Measurements from ENCODE around the gene LRP8. TPM values are rescaled to one million over a fixed set of nuclear protein-coding genes. Genes with fewer than 3 reads are reported as not detected.

Gene LRP8
- total and polyA plus RNA-seq, 5 experiments from 2014 or later = 0.75 to 11.7 (median 1.4) TPM

GRCh38 chr1:53321776-53322602, 5.9 kb downstream of the LRP8 start:
- H3K27ac Mint-ChIP-seq = no peak overlapping the region

GRCh38 chr1:53321366-53321765, 6.5 kb downstream of the LRP8 start:
- H3K27ac Mint-ChIP-seq = no peak overlapping the region
- H3K4me3 Mint-ChIP-seq = no peak overlapping the region
- H3K27me3 Mint-ChIP-seq = no peaks in the 10 kb centered on the region
- POLR2A ChIA-PET = no interaction called here
- no peaks in the 10 kb centered on the region for H3K9me3 Mint-ChIP-seq
- ATAC-seq (no peak), DNase-seq (no peak)
- H3K4me1 Mint-ChIP-seq = peaks cover 7 to 12% (median 9%) of the 10 kb centered on the region in 4 donors
- peaks cover 0 to 2% (median 0%) of the 10 kb centered on the region in 3 donors for H3K36me3 Mint-ChIP-seq

More at GRCh38 chr1:53321776-53322602, 5.9 kb downstream of the LRP8 start:
- DNase-seq (no peak), ATAC-seq (no peak)
- H3K9me3 Mint-ChIP-seq = no peaks in the 10 kb centered on the region
- POLR2A ChIA-PET = no interaction called here
- peaks cover 0 to 2% (median 0%) of the 10 kb centered on the region in 3 donors for H3K36me3 Mint-ChIP-seq
- H3K27me3 Mint-ChIP-seq = no peaks in the 10 kb centered on the region
- no peak overlapping the region for H3K4me3 Mint-ChIP-seq
- H3K4me1 Mint-ChIP-seq = peaks cover 7 to 15% (median 9%) of the 10 kb centered on the region in 4 donors

- Mint-ChIP-seq H3K4me3 (no peak overlapping the region), H3K36me3 (peaks cover 0 to 2% (median 0%) of the 10 kb centered on the region in 3 donors), H3K4me1 (peaks cover 2 to 9% (median 6%) of the 10 kb centered on the region in 4 donors), H3K9me3 (no peaks in the 10 kb centered on the region), H3K27me3 (no peaks in the 10 kb centered on the region), H3K27ac (no peak overlapping the region)
- DNase-seq = no peak
- POLR2A ChIA-PET = no interaction called here
- ATAC-seq = no peak
These were observed 7.2 kb downstream of the LRP8 start for GRCh38 chr1:53320646-53321045.

- H3K4me1 Mint-ChIP-seq = peaks cover 0 to 3% (median 2%) of the 10 kb centered on the region in 4 donors
- DNase-seq = no peak
- no peak for ATAC-seq
- no peak overlapping the region for H3K4me3 Mint-ChIP-seq
- POLR2A ChIA-PET = no interaction called here
- no peaks in the 10 kb centered on the region for H3K9me3 Mint-ChIP-seq
- no peaks in the 10 kb centered on the region for H3K27me3 Mint-ChIP-seq
- H3K27ac Mint-ChIP-seq = no peak overlapping the region
- peaks cover 0 to 2% (median 0%) of the 10 kb centered on the region in 3 donors for H3K36me3 Mint-ChIP-seq
These were observed 8.4 kb downstream of the LRP8 start for GRCh38 chr1:53319296-53320101.

GRCh38 chr1:53317646-53318539, 10.0 kb downstream of the LRP8 start:
- no peaks in the 10 kb centered on the region for H3K9me3 Mint-ChIP-seq
- ATAC-seq (no peak), DNase-seq (no peak)
- peaks cover 0 to 3% (median 2%) of the 10 kb centered on the region in 4 donors for H3K4me1 Mint-ChIP-seq
- H3K27ac Mint-ChIP-seq = no peak overlapping the region
- no peak overlapping the region for H3K4me3 Mint-ChIP-seq
- H3K36me3 Mint-ChIP-seq = peaks cover 0 to 2% (median 0%) of the 10 kb centered on the region in 3 donors
- POLR2A ChIA-PET = interaction anchor here (0.7 to 1.2 kb wide), 2 partner anchors 9 to 10 kb away, joined by 3 read pairs; no protein-coding TSS in a partner anchor
- no peaks in the 10 kb centered on the region for H3K27me3 Mint-ChIP-seq

- POLR2A ChIA-PET = interaction anchor here (1.2 kb wide), 1 partner anchor 10 kb away, joined by 3 read pairs; no protein-coding TSS in a partner anchor
- Mint-ChIP-seq H3K27me3 (no peaks in the 10 kb centered on the region), H3K27ac (peak overlapping the region in 1 of 10 donors; percentile 57), H3K4me1 (peaks cover 0 to 3% (median under 1%) of the 10 kb centered on the region in 4 donors), H3K4me3 (no peak overlapping the region), H3K36me3 (no peaks in the 10 kb centered on the region), H3K9me3 (no peaks in the 10 kb centered on the region)
- no peak for DNase-seq
- no peak for ATAC-seq
These were observed 10.9 kb downstream of the LRP8 start for GRCh38 chr1:53316766-53317581.

- Mint-ChIP-seq H3K27me3 (no peaks in the 10 kb centered on the region), H3K36me3 (no peaks in the 10 kb centered on the region), H3K9me3 (no peaks in the 10 kb centered on the region), H3K4me1 (peaks cover 2 to 6% (median 3%) of the 10 kb centered on the region in 4 donors), H3K27ac (peak overlapping the region in 1 of 10 donors; percentile 57), H3K4me3 (no peak overlapping the region)
- POLR2A ChIA-PET = no interaction called here
- DNase-seq (no peak), ATAC-seq (no peak)
These were observed 11.5 kb downstream of the LRP8 start for GRCh38 chr1:53316424-53316765.

GRCh38 chr1:53315456-53316423, 12.1 kb downstream of the LRP8 start:
- Mint-ChIP-seq H3K9me3 (no peaks in the 10 kb centered on the region), H3K27ac (peak overlapping the region in 1 of 10 donors; percentile 41), H3K4me3 (no peak overlapping the region), H3K36me3 (no peaks in the 10 kb centered on the region), H3K4me1 (peaks cover 2 to 6% (median 3%) of the 10 kb centered on the region in 4 donors), H3K27me3 (no peaks in the 10 kb centered on the region)
- POLR2A ChIA-PET = no interaction called here
- DNase-seq (no peak), ATAC-seq (no peak)

- H3K36me3 Mint-ChIP-seq = no peaks in the 10 kb centered on the region
- POLR2A ChIA-PET = no interaction called here
- no peaks in the 10 kb centered on the region for H3K27me3 Mint-ChIP-seq
- H3K4me1 Mint-ChIP-seq = peaks cover 2 to 6% (median 3%) of the 10 kb centered on the region in 4 donors
- DNase-seq (no peak), ATAC-seq (no peak)
- H3K9me3 Mint-ChIP-seq = no peaks in the 10 kb centered on the region
- no peak overlapping the region for H3K4me3 Mint-ChIP-seq
- peak overlapping the region in 1 of 10 donors; percentile 49 for H3K27ac Mint-ChIP-seq
These were observed 12.8 kb downstream of the LRP8 start for GRCh38 chr1:53315046-53315445.

- Mint-ChIP-seq H3K27me3 (no peaks in the 10 kb centered on the region), H3K4me3 (no peak overlapping the region), H3K27ac (peak overlapping the region in 1 of 10 donors; percentile 49), H3K4me1 (peaks cover 2 to 6% (median 3%) of the 10 kb centered on the region in 4 donors), H3K36me3 (no peaks in the 10 kb centered on the region), H3K9me3 (no peaks in the 10 kb centered on the region)
- no peak for ATAC-seq
- DNase-seq = no peak
- POLR2A ChIA-PET = no interaction called here
These were observed 13.3 kb downstream of the LRP8 start for GRCh38 chr1:53314606-53315005.

GRCh38 chr1:53314096-53314495, 13.8 kb downstream of the LRP8 start:
- H3K27ac Mint-ChIP-seq = no peak overlapping the region

More at GRCh38 chr1:53314096-53314495, 13.8 kb downstream of the LRP8 start:
- Mint-ChIP-seq H3K4me3 (no peak overlapping the region), H3K4me1 (peaks cover 2 to 6% (median 3%) of the 10 kb centered on the region in 4 donors), H3K36me3 (no peaks in the 10 kb centered on the region), H3K27me3 (no peaks in the 10 kb centered on the region), H3K9me3 (no peaks in the 10 kb centered on the region)
- no peak for DNase-seq
- POLR2A ChIA-PET = no interaction called here
- no peak for ATAC-seq

All from naive thymus-derived CD8-positive, alpha-beta T cell (primary cell).